ENCODE results near the gene FRMD8. TPM values are rescaled to one million over a fixed set of nuclear protein-coding genes. Genes with fewer than 3 reads are reported as not detected.
A peak's percentile ranks its signal among the peaks of the same experiment; 100 is the strongest.

Gene FRMD8
- total RNA-seq, 5 donors from 2014 or later (not counting 1 experiment from before 2014, with no cell fraction given): 35.6 to 79.1 (median 77.8) TPM

DNA sequence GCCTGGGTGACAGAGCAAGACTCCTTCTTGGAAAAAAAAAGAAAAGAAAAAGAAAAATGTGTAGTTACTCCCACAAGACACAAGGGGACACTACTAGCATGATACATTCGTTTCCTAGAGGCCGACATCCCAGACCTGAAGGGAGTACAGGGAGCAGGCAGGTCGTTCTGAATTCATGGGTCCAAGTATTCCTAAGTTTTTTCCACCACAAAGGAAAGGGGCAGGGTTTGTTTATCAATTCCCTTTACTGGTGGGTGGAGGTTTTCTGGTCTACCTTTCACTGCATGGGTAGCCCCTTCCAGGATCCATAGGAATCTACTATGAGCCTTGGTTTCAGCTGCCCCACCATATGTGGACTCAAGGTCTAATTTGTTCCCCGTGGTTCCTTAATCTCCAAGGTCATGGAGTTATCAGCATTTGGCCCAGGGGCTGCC is 20.1 kb upstream of the FRMD8 start:
- no peaks in the 10 kb centered on the region for H3K9me3 Mint-ChIP-seq
- 20% methylated on average over 1 of the region's 4 CpGs for WGBS (ENCODE audit: insufficient coverage)
- DNase-seq: peak in 5 of 35 experiments; percentile 22 to 76 (median 30)
- H3K27ac Mint-ChIP-seq: no peak overlapping the region
- ChIA-PET CTCF (interaction anchor here in 1 of 2 donors (1.4 to 1.7 kb wide), 2 partner anchors 141 to 142 kb away, joined by 6 to 7 read pairs; no protein-coding TSS in a partner anchor), POLR2A (no interaction called here)
- no peaks in the 10 kb centered on the region for H3K9me3 ChIP-seq
- H3K36me3 Mint-ChIP-seq: no peaks in the 10 kb centered on the region
- no peak overlapping the region for H3K27ac ChIP-seq (ENCODE audit: low read length)
- no peaks in the 10 kb centered on the region for H3K27me3 Mint-ChIP-seq
- H3K27me3 ChIP-seq (replicated peaks in 1 of 2; ENCODE audit: control insufficient read depth in 2 of 2, extremely low read depth in 1 of 2, insufficient read depth in 2 of 2, low read length in 1 of 2): no peaks in the 10 kb centered on the region
- H3K4me3 Mint-ChIP-seq: no peak overlapping the region
- ATAC-seq (replicated peaks in 1 of 4): peak; percentile 67 to 80 (median 72)
- H3K4me3 ChIP-seq (ENCODE audit: control insufficient read depth in 1 of 2, extremely low read depth in 1 of 2, low read length in 1 of 2): no peak overlapping the region
- H3K4me1 ChIP-seq (ENCODE audit: control insufficient read depth in 1 of 2, extremely low read depth in 1 of 2, insufficient read depth in 2 of 2, low read length in 2 of 2): peaks cover 0 to 5% of the 10 kb centered on the region in 2 experiments
- H3K4me1 Mint-ChIP-seq: peaks cover 3 to 6% (median 4%) of the 10 kb centered on the region in 3 donors
- H3K36me3 ChIP-seq (ENCODE audit: control insufficient read depth in 2 of 2, extremely low read depth in 1 of 2, insufficient read depth in 1 of 2, low read length in 1 of 2): no peaks in the 10 kb centered on the region

DNA sequence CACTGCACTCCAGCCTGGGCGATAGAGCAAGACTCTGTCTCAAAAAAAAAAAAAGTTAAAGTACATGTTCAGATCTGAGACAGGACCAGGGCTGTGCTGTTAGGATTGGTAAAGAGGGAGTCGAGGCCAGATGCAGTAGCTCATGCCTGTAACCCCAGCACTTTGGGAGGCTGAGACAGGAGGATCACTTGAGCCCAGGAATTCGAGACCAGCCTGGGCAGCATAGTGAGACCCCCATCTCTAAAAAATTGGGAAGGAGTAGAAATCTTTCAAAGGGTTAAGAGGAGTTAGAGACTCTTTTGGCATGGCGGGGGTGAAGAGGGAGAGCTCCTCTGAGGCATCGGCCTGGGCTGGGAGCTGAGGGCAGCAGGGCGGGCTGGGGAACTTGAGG is 15.8 kb upstream of the FRMD8 start:
- ATAC-seq (replicated peaks in 1 of 4) (no peak), DNase-seq (no peak)
- H3K9me3 Mint-ChIP-seq: no peaks in the 10 kb centered on the region
- ChIA-PET POLR2A (interaction anchor here in 1 of 2 donors (0.6 kb wide), 1 partner anchor 127 kb away, joined by 3 read pairs; no protein-coding TSS in a partner anchor), CTCF (interaction anchor here in 1 of 2 donors (0.7 kb wide), 1 partner anchor 140 kb away, joined by 3 read pairs; no protein-coding TSS in a partner anchor)
- no peaks in the 10 kb centered on the region for H3K9me3 ChIP-seq
- H3K4me1 Mint-ChIP-seq: peaks cover 0 to 3% (median 2%) of the 10 kb centered on the region in 3 donors
- H3K27ac Mint-ChIP-seq: no peak overlapping the region
- H3K27me3 ChIP-seq (replicated peaks in 1 of 2; ENCODE audit: control insufficient read depth in 2 of 2, extremely low read depth in 1 of 2, insufficient read depth in 2 of 2, low read length in 1 of 2): no peaks in the 10 kb centered on the region
- H3K4me3 ChIP-seq (ENCODE audit: control insufficient read depth in 1 of 2, extremely low read depth in 1 of 2, low read length in 1 of 2): no peak overlapping the region
- H3K27me3 Mint-ChIP-seq: no peaks in the 10 kb centered on the region
- H3K36me3 Mint-ChIP-seq: no peaks in the 10 kb centered on the region
- H3K36me3 ChIP-seq (ENCODE audit: control insufficient read depth in 2 of 2, extremely low read depth in 1 of 2, insufficient read depth in 1 of 2, low read length in 1 of 2): no peaks in the 10 kb centered on the region
- H3K4me1 ChIP-seq (ENCODE audit: control insufficient read depth in 1 of 2, extremely low read depth in 1 of 2, insufficient read depth in 2 of 2, low read length in 2 of 2): peaks cover 0 to 5% of the 10 kb centered on the region in 2 experiments
- 87% methylated on average over 6 of the region's 6 CpGs for WGBS (ENCODE audit: insufficient coverage)
- H3K27ac ChIP-seq (ENCODE audit: low read length): no peak overlapping the region
- H3K4me3 Mint-ChIP-seq: no peak overlapping the region

DNA sequence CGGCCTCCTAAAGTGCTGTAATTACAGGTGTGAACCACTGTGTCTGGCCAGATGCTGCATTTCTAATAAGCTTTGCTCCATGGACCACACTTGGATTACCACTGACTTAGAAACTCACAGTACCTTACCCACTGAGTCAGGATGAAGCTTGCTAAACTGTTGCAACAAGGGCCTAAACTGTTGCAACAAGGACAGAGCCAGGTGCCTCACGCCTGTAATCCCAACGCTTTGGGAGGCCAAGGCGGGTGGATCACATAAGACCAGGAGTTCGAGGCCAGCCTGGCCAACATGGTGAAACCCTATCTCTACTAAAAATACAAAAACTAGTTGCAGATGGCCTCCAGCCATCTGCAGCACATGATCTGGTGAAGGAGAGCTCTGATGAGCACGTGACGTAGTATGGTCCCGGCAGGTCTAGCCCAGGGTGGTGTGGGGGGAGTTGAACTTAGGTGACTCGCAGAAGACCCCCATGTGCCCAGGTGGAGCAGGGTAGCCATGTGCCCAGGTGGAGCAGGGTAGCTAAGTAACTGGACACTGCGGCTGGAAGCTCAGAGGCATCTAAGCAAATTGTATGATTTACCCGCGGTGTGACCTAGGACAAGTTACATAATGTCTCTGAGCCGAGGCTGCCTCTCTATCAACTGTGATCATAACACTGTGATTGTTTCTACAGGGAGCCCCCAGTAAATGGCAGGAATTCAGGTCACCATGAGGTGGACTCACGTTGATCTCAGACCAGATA is 12.4 kb upstream of the FRMD8 start:
- ChIA-PET CTCF (no interaction called here), POLR2A (interaction anchor here in 1 of 2 donors (0.5 kb wide), 1 partner anchor 1278 kb away, joined by 3 read pairs; no protein-coding TSS in a partner anchor)
- Histone ChIP-seq H3K27me3 (replicated peaks in 1 of 2; ENCODE audit: control insufficient read depth in 2 of 2, extremely low read depth in 1 of 2, insufficient read depth in 2 of 2, low read length in 1 of 2) (no peaks in the 10 kb centered on the region), H3K4me1 (ENCODE audit: control insufficient read depth in 1 of 2, extremely low read depth in 1 of 2, insufficient read depth in 2 of 2, low read length in 2 of 2) (no peaks in the 10 kb centered on the region), H3K4me3 (ENCODE audit: control insufficient read depth in 1 of 2, extremely low read depth in 1 of 2, low read length in 1 of 2) (no peak overlapping the region), H3K27ac (ENCODE audit: low read length) (no peak overlapping the region), H3K9me3 (no peaks in the 10 kb centered on the region), H3K36me3 (ENCODE audit: control insufficient read depth in 2 of 2, extremely low read depth in 1 of 2, insufficient read depth in 1 of 2, low read length in 1 of 2) (no peaks in the 10 kb centered on the region)
- Mint-ChIP-seq H3K27ac (peak overlapping the region in 1 of 2 donors; percentile 66), H3K4me1 (peaks cover 0 to 3% (median 0%) of the 10 kb centered on the region in 3 donors), H3K36me3 (no peaks in the 10 kb centered on the region), H3K27me3 (no peaks in the 10 kb centered on the region), H3K4me3 (no peak overlapping the region), H3K9me3 (no peaks in the 10 kb centered on the region)
- DNase-seq: no peak
- 94% methylated on average over 8 of the region's 14 CpGs for WGBS (ENCODE audit: insufficient coverage)
- ATAC-seq (replicated peaks in 1 of 4): no peak

DNA sequence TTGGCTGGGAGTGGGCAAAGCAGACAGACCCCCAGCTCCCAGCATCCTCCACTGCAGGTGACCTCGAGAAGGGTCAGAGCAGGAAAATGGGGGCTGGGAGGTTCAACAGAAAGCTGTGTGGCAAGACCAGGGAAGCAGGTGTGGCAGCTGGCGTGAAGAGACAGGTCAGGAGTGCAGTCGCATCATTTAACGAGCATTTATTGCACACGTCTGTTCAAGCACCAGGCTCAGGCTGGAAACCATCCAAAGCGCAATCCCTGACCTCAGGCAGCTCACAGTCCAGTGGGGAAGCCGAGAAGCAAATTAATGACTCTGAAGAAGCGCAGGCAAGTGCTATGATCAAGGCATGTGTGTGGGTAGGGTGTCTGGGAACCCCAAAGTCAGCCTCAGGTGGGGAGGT is 11.4 kb upstream of the FRMD8 start:
- no peak overlapping the region for H3K4me3 ChIP-seq (ENCODE audit: control insufficient read depth in 1 of 2, extremely low read depth in 1 of 2, low read length in 1 of 2)
- ATAC-seq (replicated peaks in 1 of 4) (no peak), DNase-seq (no peak)
- Mint-ChIP-seq H3K27me3 (no peaks in the 10 kb centered on the region), H3K4me1 (peaks cover under 1 to 6% (median 1%) of the 10 kb centered on the region in 3 donors), H3K27ac (no peak overlapping the region), H3K9me3 (no peaks in the 10 kb centered on the region), H3K36me3 (no peaks in the 10 kb centered on the region), H3K4me3 (no peak overlapping the region)
- ChIA-PET CTCF (interaction anchor here in 1 of 2 donors (0.6 kb wide), 1 partner anchor 192 kb away, joined by 3 read pairs; no protein-coding TSS in a partner anchor), POLR2A (no interaction called here)
- no peaks in the 10 kb centered on the region for H3K4me1 ChIP-seq (ENCODE audit: control insufficient read depth in 1 of 2, extremely low read depth in 1 of 2, insufficient read depth in 2 of 2, low read length in 2 of 2)
- H3K27ac ChIP-seq (ENCODE audit: low read length): no peak overlapping the region
- WGBS (ENCODE audit: insufficient coverage): 96% methylated on average over 5 of the region's 8 CpGs
- H3K36me3 ChIP-seq (ENCODE audit: control insufficient read depth in 2 of 2, extremely low read depth in 1 of 2, insufficient read depth in 1 of 2, low read length in 1 of 2): peaks cover 7% of the 10 kb centered on the region in 2 donors
- H3K9me3 ChIP-seq: no peaks in the 10 kb centered on the region
- no peaks in the 10 kb centered on the region for H3K27me3 ChIP-seq (replicated peaks in 1 of 2; ENCODE audit: control insufficient read depth in 2 of 2, extremely low read depth in 1 of 2, insufficient read depth in 2 of 2, low read length in 1 of 2)

DNA sequence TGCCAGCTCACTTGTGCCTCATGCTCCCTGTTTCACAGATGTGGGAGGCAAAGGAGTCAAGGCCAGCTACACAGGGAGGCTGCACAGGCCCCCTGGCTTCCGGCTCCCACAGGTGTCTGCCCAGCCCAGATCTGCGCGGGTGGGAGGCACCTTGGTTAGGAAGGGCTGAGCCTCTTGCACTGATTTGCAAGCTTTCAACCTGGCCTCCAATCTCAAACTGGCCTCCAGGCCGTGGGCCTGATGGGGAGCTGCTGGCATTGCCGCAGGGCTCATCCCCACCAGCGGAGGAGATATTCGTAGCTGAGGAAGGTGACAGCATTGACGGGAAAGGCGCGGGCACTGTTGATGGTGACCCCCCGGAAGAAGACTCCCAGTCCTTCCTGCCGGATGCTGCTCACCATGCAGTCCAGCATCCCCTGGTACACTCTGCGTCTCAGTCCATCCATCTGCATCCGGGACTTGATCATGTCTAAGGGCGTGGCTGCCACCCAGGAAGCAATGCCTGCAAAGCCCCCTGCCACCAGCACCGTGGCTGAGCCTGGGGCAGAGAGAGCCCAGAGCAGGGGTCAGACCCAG is 10.2 kb upstream of the FRMD8 start:
- DNase-seq (no peak), ATAC-seq (replicated peaks in 1 of 4) (no peak)
- H3K9me3 Mint-ChIP-seq: no peaks in the 10 kb centered on the region
- no peaks in the 10 kb centered on the region for H3K9me3 ChIP-seq
- H3K4me1 Mint-ChIP-seq: peaks cover 4 to 10% (median 6%) of the 10 kb centered on the region in 3 donors
- no peaks in the 10 kb centered on the region for H3K27me3 Mint-ChIP-seq
- no peak overlapping the region for H3K4me3 Mint-ChIP-seq
- H3K27ac ChIP-seq (ENCODE audit: low read length): no peak overlapping the region
- peaks cover 7 to 10% of the 10 kb centered on the region in 2 donors for H3K36me3 ChIP-seq (ENCODE audit: control insufficient read depth in 2 of 2, extremely low read depth in 1 of 2, insufficient read depth in 1 of 2, low read length in 1 of 2)
- H3K4me1 ChIP-seq (ENCODE audit: control insufficient read depth in 1 of 2, extremely low read depth in 1 of 2, insufficient read depth in 2 of 2, low read length in 2 of 2): peaks cover 0 to 10% of the 10 kb centered on the region in 2 experiments
- ChIA-PET CTCF (interaction anchor here (0.7 to 1.0 kb wide), 2 partner anchors 13 to 172 kb away, joined by 4 read pairs; no protein-coding TSS in a partner anchor), POLR2A (no interaction called here)
- no peaks in the 10 kb centered on the region for H3K27me3 ChIP-seq (replicated peaks in 1 of 2; ENCODE audit: control insufficient read depth in 2 of 2, extremely low read depth in 1 of 2, insufficient read depth in 2 of 2, low read length in 1 of 2)
- no peak overlapping the region for H3K27ac Mint-ChIP-seq
- WGBS (ENCODE audit: insufficient coverage): 94% methylated on average over 15 of the region's 16 CpGs
- no peak overlapping the region for H3K4me3 ChIP-seq (ENCODE audit: control insufficient read depth in 1 of 2, extremely low read depth in 1 of 2, low read length in 1 of 2)
- H3K36me3 Mint-ChIP-seq: no peaks in the 10 kb centered on the region

DNA sequence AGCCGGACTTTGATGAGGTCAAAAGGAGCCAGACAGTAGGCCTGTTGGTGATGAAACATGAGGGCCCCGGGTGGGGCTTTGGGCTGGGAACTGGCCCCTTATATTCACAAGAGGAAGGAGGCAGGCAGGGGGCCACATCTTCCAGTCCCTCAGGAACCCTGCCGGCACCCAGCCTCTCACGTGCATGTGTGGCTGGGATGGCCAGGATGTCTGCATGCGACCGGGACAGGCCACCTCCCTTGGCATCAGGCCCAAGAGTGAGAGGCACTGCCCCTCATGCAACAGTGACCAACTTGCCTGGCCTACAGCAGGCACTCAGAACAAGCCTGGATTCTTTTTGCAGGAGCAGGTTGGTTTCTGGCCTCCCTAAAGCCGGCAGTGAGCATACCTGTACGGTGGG is 9.4 kb upstream of the FRMD8 start:
- Histone ChIP-seq H3K27me3 (replicated peaks in 1 of 2; ENCODE audit: control insufficient read depth in 2 of 2, extremely low read depth in 1 of 2, insufficient read depth in 2 of 2, low read length in 1 of 2) (no peaks in the 10 kb centered on the region), H3K4me3 (ENCODE audit: control insufficient read depth in 1 of 2, extremely low read depth in 1 of 2, low read length in 1 of 2) (no peak overlapping the region), H3K27ac (ENCODE audit: low read length) (no peak overlapping the region), H3K9me3 (no peaks in the 10 kb centered on the region), H3K4me1 (ENCODE audit: control insufficient read depth in 1 of 2, extremely low read depth in 1 of 2, insufficient read depth in 2 of 2, low read length in 2 of 2) (peaks cover 0 to 18% of the 10 kb centered on the region in 2 experiments), H3K36me3 (ENCODE audit: control insufficient read depth in 2 of 2, extremely low read depth in 1 of 2, insufficient read depth in 1 of 2, low read length in 1 of 2) (peaks cover 7 to 10% of the 10 kb centered on the region in 2 donors)
- ChIA-PET CTCF (no interaction called here), POLR2A (no interaction called here)
- H3K9me3 Mint-ChIP-seq: no peaks in the 10 kb centered on the region
- no peak overlapping the region for H3K4me3 Mint-ChIP-seq
- WGBS (ENCODE audit: insufficient coverage): 93% methylated on average over 6 of the region's 8 CpGs
- no peak for ATAC-seq (replicated peaks in 1 of 4)
- H3K36me3 Mint-ChIP-seq: no peaks in the 10 kb centered on the region
- no peak for DNase-seq
- peak overlapping the region in 1 of 2 donors; percentile 71 for H3K27ac Mint-ChIP-seq
- H3K27me3 Mint-ChIP-seq: no peaks in the 10 kb centered on the region
- peaks cover 9 to 17% (median 12%) of the 10 kb centered on the region in 3 donors for H3K4me1 Mint-ChIP-seq

Measured in T-cell (primary cell).